Nephron progenitor cell (in vitro differentiated cells): ENCODE data around the gene IL1R2.

Experiments used
- DNase-seq: peaks from one replicate; pipeline ENCODE4 v3.0.0; 2021
- H3K27ac Mint-ChIP-seq: 2 replicates; pipeline ENCODE4 v1.8.0; 2021; ENCODE audit warnings: mild to moderate bottlenecking, moderate library complexity, mixed read lengths
- H3K27me3 Mint-ChIP-seq: 2 replicates; pipeline ENCODE4 v1.8.0; 2021; ENCODE audit warnings: mild to moderate bottlenecking, low read depth, mixed read lengths; ENCODE audit not compliant: poor library complexity
- H3K36me3 Mint-ChIP-seq: 2 replicates; pipeline ENCODE4 v1.8.0; 2021; ENCODE audit warnings: low read depth, mixed read lengths
- H3K4me1 Mint-ChIP-seq: 2 replicates; pipeline ENCODE4 v1.8.0; 2021; ENCODE audit warnings: mixed read lengths
- H3K4me3 Mint-ChIP-seq: 2 replicates; pipeline ENCODE4 v1.8.0; 2021; ENCODE audit warnings: mild to moderate bottlenecking, moderate library complexity, mixed read lengths
- H3K9me3 Mint-ChIP-seq: 2 replicates; pipeline ENCODE4 v1.8.0; 2021; ENCODE audit warnings: mild to moderate bottlenecking, moderate library complexity, mixed read lengths
- TF ChIP-seq, protein P1 (sequence below): fragments of 200-600 bp; sonication (generic); IDR thresholded peaks from 2 replicates; pipeline ENCODE4 v1.5.0; 2021; ENCODE audit warnings: antibody characterized with exemption

IL1R2 gene

GRCh38 chr2:101995019-101995418, 3.3 kb downstream of the IL1R2 start:
- TF ChIP-seq, protein P1, sequence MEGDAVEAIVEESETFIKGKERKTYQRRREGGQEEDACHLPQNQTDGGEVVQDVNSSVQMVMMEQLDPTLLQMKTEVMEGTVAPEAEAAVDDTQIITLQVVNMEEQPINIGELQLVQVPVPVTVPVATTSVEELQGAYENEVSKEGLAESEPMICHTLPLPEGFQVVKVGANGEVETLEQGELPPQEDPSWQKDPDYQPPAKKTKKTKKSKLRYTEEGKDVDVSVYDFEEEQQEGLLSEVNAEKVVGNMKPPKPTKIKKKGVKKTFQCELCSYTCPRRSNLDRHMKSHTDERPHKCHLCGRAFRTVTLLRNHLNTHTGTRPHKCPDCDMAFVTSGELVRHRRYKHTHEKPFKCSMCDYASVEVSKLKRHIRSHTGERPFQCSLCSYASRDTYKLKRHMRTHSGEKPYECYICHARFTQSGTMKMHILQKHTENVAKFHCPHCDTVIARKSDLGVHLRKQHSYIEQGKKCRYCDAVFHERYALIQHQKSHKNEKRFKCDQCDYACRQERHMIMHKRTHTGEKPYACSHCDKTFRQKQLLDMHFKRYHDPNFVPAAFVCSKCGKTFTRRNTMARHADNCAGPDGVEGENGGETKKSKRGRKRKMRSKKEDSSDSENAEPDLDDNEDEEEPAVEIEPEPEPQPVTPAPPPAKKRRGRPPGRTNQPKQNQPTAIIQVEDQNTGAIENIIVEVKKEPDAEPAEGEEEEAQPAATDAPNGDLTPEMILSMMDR = no peak
- Mint-ChIP-seq H3K9me3 (no peaks in the 10 kb centered on the region), H3K4me1 (peaks cover 4% of the 10 kb centered on the region), H3K4me3 (no peak overlapping the region), H3K36me3 (no peaks in the 10 kb centered on the region), H3K27me3 (peaks cover 21% of the 10 kb centered on the region), H3K27ac (no peak overlapping the region)
- no peak for DNase-seq

- Mint-ChIP-seq H3K9me3 (no peaks in the 10 kb centered on the region), H3K27ac (no peak overlapping the region), H3K27me3 (peaks cover 21% of the 10 kb centered on the region), H3K4me1 (no peaks in the 10 kb centered on the region), H3K36me3 (no peaks in the 10 kb centered on the region), H3K4me3 (no peak overlapping the region)
- no peak for DNase-seq
- TF ChIP-seq, protein P1 = no peak
These were observed 4.0 kb downstream of the IL1R2 start for GRCh38 chr2:101995804-101996203.

DNA sequence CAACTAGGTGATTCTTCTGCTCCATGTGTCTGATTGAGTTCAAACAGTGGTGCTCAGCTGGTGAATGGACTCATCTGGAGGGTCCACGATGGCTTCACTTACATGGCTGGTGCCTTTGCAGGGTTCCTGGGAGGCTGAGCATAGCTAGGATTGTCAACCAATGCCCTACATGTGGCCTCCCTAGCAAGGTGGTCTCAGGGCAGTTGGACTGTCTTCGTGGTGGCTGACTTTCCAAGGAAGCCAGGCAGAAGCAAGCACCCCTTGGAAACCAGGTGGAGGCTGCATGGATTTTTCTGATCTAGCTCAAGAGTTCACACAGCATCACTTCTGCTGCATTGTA, 6.8 kb downstream of the IL1R2 start:
- Mint-ChIP-seq H3K4me3 (no peak overlapping the region), H3K4me1 (no peaks in the 10 kb centered on the region), H3K27ac (no peak overlapping the region), H3K27me3 (peaks cover 15% of the 10 kb centered on the region), H3K9me3 (no peaks in the 10 kb centered on the region), H3K36me3 (no peaks in the 10 kb centered on the region)
- no peak for DNase-seq
- TF ChIP-seq, protein P1 = no peak

- H3K36me3 Mint-ChIP-seq = no peaks in the 10 kb centered on the region
- DNase-seq = no peak
- H3K4me3 Mint-ChIP-seq = no peak overlapping the region
- H3K27ac Mint-ChIP-seq = no peak overlapping the region
- TF ChIP-seq, protein P1 = no peak
- H3K27me3 Mint-ChIP-seq = peaks cover 15% of the 10 kb centered on the region
- no peaks in the 10 kb centered on the region for H3K9me3 Mint-ChIP-seq
- no peaks in the 10 kb centered on the region for H3K4me1 Mint-ChIP-seq
These were observed 7.4 kb downstream of the IL1R2 start for GRCh38 chr2:101998896-101999789.

- Mint-ChIP-seq H3K9me3 (no peaks in the 10 kb centered on the region), H3K4me3 (no peak overlapping the region), H3K27ac (no peak overlapping the region), H3K4me1 (no peaks in the 10 kb centered on the region), H3K36me3 (no peaks in the 10 kb centered on the region), H3K27me3 (peaks cover 13% of the 10 kb centered on the region)
- TF ChIP-seq, protein P1 = no peak
- DNase-seq = no peak
These were observed 8.3 kb downstream of the IL1R2 start for GRCh38 chr2:102000012-102000411.
